Adrenal gland (tissue), 12 donors: Measurements from ENCODE around the gene DHX34. TPM values are rescaled to one million over a fixed set of nuclear protein-coding genes. Genes with fewer than 3 reads are reported as not detected.

Source experiments
- DNase-seq, 7 donors: peaks; one replicate each; pipeline ENCODE4 v3.0.0-alpha.2; 2019 to 2020
- H3K27ac ChIP-seq, 5 donors: fragments of 200-600 bp; sonication (generic) in 4 of 5; 1 replicate in 3 of 5; 2 replicates in 2 of 5; pipeline versions ENCODE4 v1.5.1 to v1.8.0; 2016 to 2020; ENCODE audit warnings: mild to moderate bottlenecking in 1 of 5
- H3K27me3 ChIP-seq: fragments of 200-600 bp; 2 replicates; pipeline ENCODE4 v1.8.0; 2021
- H3K36me3 ChIP-seq, 2 donors: fragments of 200-600 bp; replicated peaks in 1 of 2; 1 replicate in 1 of 2; 2 replicates in 1 of 2; pipeline versions ENCODE4 v1.5.1 to v1.8.0; 2018 to 2022
- H3K4me1 ChIP-seq, 2 donors: fragments of 200-600 bp; replicated peaks in 1 of 2; 1 replicate in 1 of 2; 2 replicates in 1 of 2; pipeline versions ENCODE4 v1.5.1 to v1.8.0; 2018 to 2021
- H3K4me3 ChIP-seq, 4 donors: fragments of 200-600 bp; sonication (generic) in 3 of 4; one replicate each; pipeline ENCODE4 v1.5.1; 2016 to 2018
- H3K9me3 ChIP-seq, 3 donors: fragments of 200-600 bp; sonication (generic) in 1 of 3; replicated peaks in 1 of 3; 1 replicate in 2 of 3; 2 replicates in 1 of 3; pipeline versions ENCODE4 v1.5.1 to v1.8.0; 2016 to 2021
- CTCF ChIP-seq, 6 experiments: fragments of 450-650 bp in 4 of 6; fragments of 200-600 bp in 2 of 6; sonication (generic) in 1 of 6; IDR thresholded peaks; 1 replicate in 5 of 6; 2 replicates in 1 of 6; pipeline versions ENCODE4 v1.5.1 to v1.8.0; 2016 to 2021; ENCODE audit warnings: antibody characterized with exemption in 6 of 6, mild to moderate bottlenecking in 2 of 6, moderate library complexity in 1 of 6
- POLR2A ChIP-seq, 2 donors: fragments of 450-650 bp; IDR thresholded peaks; one replicate each; pipeline ENCODE4 v1.6.1; 2017; ENCODE audit warnings: antibody characterized with exemption in 2 of 2, mild to moderate bottlenecking in 2 of 2, moderate library complexity in 1 of 2
- WGBS, 4 donors: extraction: QIAGEN DNeasy Blood & Tissue Kit in 2 of 4; methylation state at CpG; one replicate each; pipeline versions ENCODE4 v1.1.5 to v1.1.7; 2013 to 2017; 5-methylcytosine and 5-hydroxymethylcytosine counted together
- intact Hi-C, 2 donors: fragments of 100-400 bp; cut with DNase I; formaldehyde crosslinking; loops; one replicate each; pipeline versions ENCODE4 v1.14.1 to v1.15.0; 2022 to 2023
- polyA plus RNA-seq, 3 donors: library from polyadenylated mRNA; stranded (reverse); fragments of 200-250 nt in 2 of 3; fragments of 350-450 nt in 1 of 3; fragmentation: Illumina TruSeq in 1 of 3; extraction: RNeasy Lipid Tissue Mini Kit (QIAGEN cat#74804) in 1 of 3; gene quantifications; one replicate each; pipeline ENCODE4 v1.2.3, GENCODE V29; 2013 to 2014
- total RNA-seq, 9 donors: library from RNA; depleted of rRNA in 4 of 9; stranded (reverse); fragments of >200 nt in 4 of 9; fragments of 120-200 nt in 1 of 9; fragmentation: NEBNext Ultra II Directional in 1 of 9; extraction: Animal tissue kit (Norgen Biotek cat#: 25700) in 1 of 9; gene quantifications; one replicate each; pipeline versions ENCODE4 v1.1.0 to v1.2.4, GENCODE V29; 2013 to 2023
- donor health status: healthy with polysubstance abuse.
- donor health status: Bipolar disorder and iron deficiency.
- donor health status: DM: yes; HTN: yes; CAD: no.
- donor health status: DM: no; HTN: no; CAD: no.
- donor health status: DM: no; HTN: no; CAD: no.
- donor health status: DM: yes; HTN: yes; CAD: no.

DHX34 gene
- total and polyA plus RNA-seq, 12 donors: 5.0 to 49.7 (median 11.2) TPM

DNA sequence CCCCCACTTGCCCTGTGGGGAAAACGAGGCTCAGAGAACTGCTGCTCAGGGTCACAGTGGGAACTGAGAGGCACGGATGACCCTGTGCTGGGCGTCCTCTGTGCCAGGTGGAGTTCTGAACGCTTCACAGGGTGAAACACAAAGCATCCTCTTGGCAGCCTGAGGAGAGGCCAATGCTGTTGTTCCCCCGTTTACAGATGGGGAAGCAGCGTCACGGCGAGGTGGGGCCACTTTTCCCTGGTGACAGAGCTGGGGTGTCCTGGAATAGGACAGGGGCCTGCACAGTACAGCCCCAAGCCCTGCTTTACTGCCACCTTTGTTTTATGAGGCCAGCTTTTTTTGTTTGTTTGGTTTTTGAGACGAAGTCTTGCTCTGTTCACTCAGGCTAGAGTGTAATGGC, 22.1 kb downstream of the DHX34 start:
- Histone ChIP-seq H3K27ac (no peak overlapping the region), H3K36me3 (peaks cover 0 to 74% of the 10 kb centered on the region in 2 donors), H3K4me3 (no peak overlapping the region), H3K27me3 (no peaks in the 10 kb centered on the region), H3K9me3 (no peaks in the 10 kb centered on the region), H3K4me1 (peaks cover 0 to 12% of the 10 kb centered on the region in 2 donors)
- no peak for TF ChIP-seq CTCF (IDR thresholded peaks at IDR 0.05)
- no peak for TF ChIP-seq POLR2A (IDR thresholded peaks at IDR 0.05)
- intact Hi-C loops: no loop called here
- no peak for DNase-seq
- 79 to 88% (median 81%) methylated on average over 2 to 9 of the region's 9 CpGs for WGBS, 4 donors

DNA sequence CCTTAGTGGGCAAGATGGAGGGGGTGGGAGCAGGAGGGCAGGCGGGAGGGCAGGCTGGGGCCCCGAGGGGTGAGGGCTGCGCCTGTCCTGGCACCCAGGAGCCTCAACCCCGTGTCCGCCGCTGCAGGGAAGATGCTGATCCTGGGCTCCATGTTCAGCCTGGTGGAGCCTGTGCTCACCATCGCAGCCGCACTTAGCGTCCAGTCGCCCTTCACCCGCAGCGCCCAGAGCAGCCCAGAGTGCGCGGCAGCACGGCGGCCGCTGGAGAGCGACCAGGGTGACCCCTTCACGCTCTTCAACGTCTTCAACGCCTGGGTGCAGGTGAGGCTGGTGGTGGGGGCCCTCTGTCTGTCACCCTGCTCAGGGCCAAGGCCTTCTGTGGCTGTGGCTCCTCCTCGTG, 23.5 kb downstream of the DHX34 start:
- intact Hi-C loops: no loop called here
- TF ChIP-seq CTCF (IDR thresholded peaks at IDR 0.05) (no peak), POLR2A (IDR thresholded peaks at IDR 0.05) (no peak)
- no peak overlapping the region for H3K4me3 ChIP-seq
- H3K9me3 ChIP-seq: no peaks in the 10 kb centered on the region
- H3K27ac ChIP-seq: no peak overlapping the region
- peaks cover 0 to 75% of the 10 kb centered on the region in 2 donors for H3K36me3 ChIP-seq
- WGBS, 4 donors: 87 to 94% (median 93%) methylated on average over 7 to 22 of the region's 22 CpGs; no CpG with 5 or more reads in 1 of the 4 donors
- H3K4me1 ChIP-seq: peaks cover 0 to 21% of the 10 kb centered on the region in 2 donors
- DNase-seq: no peak
- no peaks in the 10 kb centered on the region for H3K27me3 ChIP-seq

GRCh38 chr19:47373246-47374240, 24.4 kb downstream of the DHX34 start:
- Histone ChIP-seq H3K4me3 (no peak overlapping the region), H3K27ac (no peak overlapping the region), H3K36me3 (peaks cover 0 to 85% of the 10 kb centered on the region in 2 donors), H3K4me1 (peaks cover 0 to 21% of the 10 kb centered on the region in 2 donors), H3K27me3 (no peaks in the 10 kb centered on the region), H3K9me3 (no peaks in the 10 kb centered on the region)
- intact Hi-C loops: no loop called here
- 91 to 93% (median 91%) methylated on average over 23 to 33 of the region's 33 CpGs for WGBS, 4 donors
- DNase-seq: no peak
- TF ChIP-seq POLR2A (IDR thresholded peaks at IDR 0.05) (no peak), CTCF (IDR thresholded peaks at IDR 0.05) (no peak)

- H3K4me1 ChIP-seq: peaks cover 0 to 17% of the 10 kb centered on the region in 2 donors
- H3K27ac ChIP-seq: no peak overlapping the region
- TF ChIP-seq CTCF (IDR thresholded peaks at IDR 0.05): no peak
- TF ChIP-seq POLR2A (IDR thresholded peaks at IDR 0.05): no peak
- WGBS, 4 donors: 86 to 97% (median 92%) methylated on average over 7 to 30 of the region's 30 CpGs
- H3K27me3 ChIP-seq: no peaks in the 10 kb centered on the region
- intact Hi-C loops: no loop called here
- no peaks in the 10 kb centered on the region for H3K9me3 ChIP-seq
- no peak for DNase-seq
- H3K36me3 ChIP-seq: peaks cover 0 to 76% of the 10 kb centered on the region in 2 donors
- H3K4me3 ChIP-seq: no peak overlapping the region
These were observed 26.0 kb downstream of the DHX34 start for GRCh38 chr19:47374876-47375693.
